ENCODE data around the gene ATP2A1. TPM values are rescaled to one million over a fixed set of nuclear protein-coding genes. Genes with fewer than 3 reads are reported as not detected.

The ATP2A1 gene
- polyA plus RNA-seq, 1 donor (not counting 4 experiments of a cell fraction or from before 2014, with no cell fraction given) = 0.12 TPM

DNA sequence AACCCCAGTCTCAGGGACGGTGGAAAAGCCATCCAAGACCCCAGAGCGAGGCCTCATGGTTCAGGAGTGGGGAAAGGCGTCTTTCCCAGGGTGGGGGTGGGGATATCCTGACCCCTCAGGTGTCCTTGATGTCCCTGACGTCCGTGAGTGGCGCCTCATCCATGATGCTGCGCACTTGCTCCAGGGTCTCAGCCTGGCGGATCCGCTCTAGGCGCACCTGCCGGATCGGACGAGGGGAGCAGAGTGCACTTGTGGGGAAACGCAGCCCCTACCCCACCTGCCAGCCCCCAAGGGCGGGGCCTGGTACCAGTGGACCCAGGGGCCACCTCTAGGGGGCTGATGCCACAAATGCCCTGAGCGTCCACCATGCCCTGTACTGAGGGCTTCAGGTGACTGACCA lies 26.5 kb downstream of the ATP2A1 start:
- DNase-seq (ENCODE audit: low read depth, low spot score) = no peak
- TF ChIP-seq, protein P1, sequence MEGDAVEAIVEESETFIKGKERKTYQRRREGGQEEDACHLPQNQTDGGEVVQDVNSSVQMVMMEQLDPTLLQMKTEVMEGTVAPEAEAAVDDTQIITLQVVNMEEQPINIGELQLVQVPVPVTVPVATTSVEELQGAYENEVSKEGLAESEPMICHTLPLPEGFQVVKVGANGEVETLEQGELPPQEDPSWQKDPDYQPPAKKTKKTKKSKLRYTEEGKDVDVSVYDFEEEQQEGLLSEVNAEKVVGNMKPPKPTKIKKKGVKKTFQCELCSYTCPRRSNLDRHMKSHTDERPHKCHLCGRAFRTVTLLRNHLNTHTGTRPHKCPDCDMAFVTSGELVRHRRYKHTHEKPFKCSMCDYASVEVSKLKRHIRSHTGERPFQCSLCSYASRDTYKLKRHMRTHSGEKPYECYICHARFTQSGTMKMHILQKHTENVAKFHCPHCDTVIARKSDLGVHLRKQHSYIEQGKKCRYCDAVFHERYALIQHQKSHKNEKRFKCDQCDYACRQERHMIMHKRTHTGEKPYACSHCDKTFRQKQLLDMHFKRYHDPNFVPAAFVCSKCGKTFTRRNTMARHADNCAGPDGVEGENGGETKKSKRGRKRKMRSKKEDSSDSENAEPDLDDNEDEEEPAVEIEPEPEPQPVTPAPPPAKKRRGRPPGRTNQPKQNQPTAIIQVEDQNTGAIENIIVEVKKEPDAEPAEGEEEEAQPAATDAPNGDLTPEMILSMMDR (optimal IDR thresholded peaks at IDR 0.05 in 1 of 3, IDR thresholded peaks at IDR 0.05 in 1 of 3, conservative IDR thresholded peaks at IDR 0.05 in 1 of 3; ENCODE audit: extremely low read depth in 1 of 3, insufficient read depth in 2 of 3, low read length in 3 of 3) = no peak
- no peak for TF ChIP-seq EZH2 (IDR thresholded peaks at IDR 0.05; ENCODE audit: low read length)
- H3K4me2 ChIP-seq (ENCODE audit: control insufficient read depth, extremely low read depth, insufficient read depth, low read depth, low read length) = no peak overlapping the region
- H4K20me1 ChIP-seq (ENCODE audit: control insufficient read depth, extremely low read depth, insufficient read depth, low read length) = no peaks in the 10 kb centered on the region
- H3K9ac ChIP-seq (ENCODE audit: control insufficient read depth, extremely low read depth, insufficient read depth, low read length) = no peak overlapping the region
- H2AFZ ChIP-seq (ENCODE audit: control insufficient read depth, low read length) = no peak overlapping the region
- H3K27me3 ChIP-seq (ENCODE audit: control insufficient read depth, extremely low read depth, insufficient read depth, low read length) = no peaks in the 10 kb centered on the region
- no peak for FAIRE-seq
- H3K27ac ChIP-seq (ENCODE audit: control insufficient read depth, insufficient read depth, low read length) = no peak overlapping the region
- H3K4me3 ChIP-seq (ENCODE audit: control insufficient read depth in 2 of 3, extremely low read depth in 1 of 3, insufficient read depth in 2 of 3, low read depth in 1 of 3, low read length in 3 of 3) = no peak overlapping the region
- no peaks in the 10 kb centered on the region for H3K9me1 ChIP-seq (ENCODE audit: control insufficient read depth, extremely low read depth, insufficient read depth, low read length)
- no peaks in the 10 kb centered on the region for H3K4me1 ChIP-seq (ENCODE audit: control insufficient read depth, extremely low read depth, insufficient read depth, low read length)
- dilution Hi-C loops (cut with MboI; ENCODE audit: extremely low pct_ligation_motif_present, low sequenced_read_pairs) = no loop called here
- no peaks in the 10 kb centered on the region for H3K79me2 ChIP-seq (ENCODE audit: control insufficient read depth, insufficient read depth, low read length)
- H3K9me3 ChIP-seq (ENCODE audit: control insufficient read depth, low read depth, low read length) = no peaks in the 10 kb centered on the region
- peaks cover 0 to 16% of the 10 kb centered on the region in 2 experiments for H3K36me3 ChIP-seq (ENCODE audit: control insufficient read depth in 2 of 2, extremely low read depth in 1 of 2, insufficient read depth in 2 of 2, low read length in 2 of 2)

DNA sequence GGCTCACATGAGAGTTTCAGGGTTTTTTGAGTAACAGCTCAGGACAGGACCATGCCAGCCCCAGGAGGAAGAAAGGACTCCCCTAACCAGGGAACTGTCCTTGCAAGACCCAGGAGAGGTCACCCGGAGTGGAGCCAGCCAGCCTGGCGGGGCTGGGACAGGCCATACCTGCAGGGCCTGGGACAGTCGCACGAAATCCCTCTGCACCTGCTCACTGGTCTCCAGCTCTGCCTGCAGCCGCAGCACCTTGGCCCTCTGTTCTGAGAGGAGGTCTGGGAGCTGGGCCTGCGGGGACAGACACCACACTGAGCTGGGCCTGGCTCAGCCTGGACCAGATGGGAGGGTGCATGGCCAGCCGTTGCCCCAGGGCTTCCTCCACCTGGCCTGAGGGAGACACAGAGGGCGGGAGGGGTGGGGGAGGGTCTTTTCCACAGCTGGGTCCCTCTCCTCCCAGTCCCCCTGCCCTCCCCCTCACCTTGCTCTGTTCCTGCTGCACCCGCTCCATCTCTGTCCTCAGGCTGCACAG lies 27.0 kb downstream of the ATP2A1 start:
- Histone ChIP-seq H3K9me1 (ENCODE audit: control insufficient read depth, extremely low read depth, insufficient read depth, low read length) (no peaks in the 10 kb centered on the region), H2AFZ (ENCODE audit: control insufficient read depth, low read length) (no peak overlapping the region), H4K20me1 (ENCODE audit: control insufficient read depth, extremely low read depth, insufficient read depth, low read length) (no peaks in the 10 kb centered on the region), H3K27ac (ENCODE audit: control insufficient read depth, insufficient read depth, low read length) (no peak overlapping the region), H3K36me3 (ENCODE audit: control insufficient read depth in 2 of 2, extremely low read depth in 1 of 2, insufficient read depth in 2 of 2, low read length in 2 of 2) (peaks cover 0 to 16% of the 10 kb centered on the region in 2 experiments), H3K79me2 (ENCODE audit: control insufficient read depth, insufficient read depth, low read length) (no peaks in the 10 kb centered on the region), H3K4me1 (ENCODE audit: control insufficient read depth, extremely low read depth, insufficient read depth, low read length) (no peaks in the 10 kb centered on the region), H3K9me3 (ENCODE audit: control insufficient read depth, low read depth, low read length) (no peaks in the 10 kb centered on the region), H3K4me3 (ENCODE audit: control insufficient read depth in 2 of 3, extremely low read depth in 1 of 3, insufficient read depth in 2 of 3, low read depth in 1 of 3, low read length in 3 of 3) (no peak overlapping the region), H3K4me2 (ENCODE audit: control insufficient read depth, extremely low read depth, insufficient read depth, low read depth, low read length) (no peak overlapping the region), H3K9ac (ENCODE audit: control insufficient read depth, extremely low read depth, insufficient read depth, low read length) (no peak overlapping the region), H3K27me3 (ENCODE audit: control insufficient read depth, extremely low read depth, insufficient read depth, low read length) (no peaks in the 10 kb centered on the region)
- no peak for TF ChIP-seq EZH2 (IDR thresholded peaks at IDR 0.05; ENCODE audit: low read length)
- TF ChIP-seq, protein P1 (optimal IDR thresholded peaks at IDR 0.05 in 1 of 3, IDR thresholded peaks at IDR 0.05 in 1 of 3, conservative IDR thresholded peaks at IDR 0.05 in 1 of 3; ENCODE audit: extremely low read depth in 1 of 3, insufficient read depth in 2 of 3, low read length in 3 of 3) = no peak
- DNase-seq (ENCODE audit: low read depth, low spot score) (no peak), FAIRE-seq (no peak)
- dilution Hi-C loops (cut with MboI; ENCODE audit: extremely low pct_ligation_motif_present, low sequenced_read_pairs) = no loop called here
